ENCODE data around the gene CPA1.

The CPA1 gene

DNA sequence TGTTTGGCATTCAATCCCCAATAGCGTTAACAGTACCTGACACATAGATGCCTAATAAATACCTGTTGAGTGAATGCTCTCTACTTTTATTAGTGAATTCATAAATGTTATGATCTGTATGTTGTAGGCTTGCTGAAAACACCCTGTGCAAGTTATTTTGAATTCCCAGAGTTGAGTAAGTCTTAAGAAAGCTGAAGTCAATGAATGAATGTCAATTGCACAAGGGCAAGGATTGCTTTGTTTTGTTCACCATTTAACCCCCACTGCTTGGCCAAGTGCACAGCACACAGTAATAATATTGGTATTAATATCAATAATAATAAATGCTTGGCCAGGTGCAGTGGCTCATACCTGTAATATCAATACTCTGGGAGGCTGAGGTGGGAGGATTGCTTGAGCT is 10.2 kb downstream of the CPA1 start:
- H3K4me1 ChIP-seq (ENCODE audit: control insufficient read depth in 1 of 2, insufficient read depth in 1 of 2, low read depth in 1 of 2, low read length in 1 of 2) = no peaks in the 10 kb centered on the region
- H3K27me3 ChIP-seq = peaks cover 40% of the 10 kb centered on the region
- H3K4me3 ChIP-seq (ENCODE audit: low read depth in 1 of 2, low read length in 1 of 2) = no peak overlapping the region
- H3K36me3 ChIP-seq = no peaks in the 10 kb centered on the region
- TF ChIP-seq CTCF (IDR thresholded peaks at IDR 0.05) = no peak
- H3K27ac ChIP-seq = no peak overlapping the region
- H3K9me3 ChIP-seq = no peaks in the 10 kb centered on the region

GRCh38 chr7:130393101-130393561 is 12.8 kb downstream of the CPA1 start:
- Histone ChIP-seq H3K4me1 (ENCODE audit: control insufficient read depth in 1 of 2, insufficient read depth in 1 of 2, low read depth in 1 of 2, low read length in 1 of 2) (peaks cover 5 to 6% of the 10 kb centered on the region in 2 experiments), H3K27me3 (peaks cover 55% of the 10 kb centered on the region), H3K36me3 (no peaks in the 10 kb centered on the region), H3K27ac (no peak overlapping the region), H3K9me3 (no peaks in the 10 kb centered on the region), H3K4me3 (ENCODE audit: low read depth in 1 of 2, low read length in 1 of 2) (no peak overlapping the region)
- TF ChIP-seq CTCF (IDR thresholded peaks at IDR 0.05) = no peak

DNA sequence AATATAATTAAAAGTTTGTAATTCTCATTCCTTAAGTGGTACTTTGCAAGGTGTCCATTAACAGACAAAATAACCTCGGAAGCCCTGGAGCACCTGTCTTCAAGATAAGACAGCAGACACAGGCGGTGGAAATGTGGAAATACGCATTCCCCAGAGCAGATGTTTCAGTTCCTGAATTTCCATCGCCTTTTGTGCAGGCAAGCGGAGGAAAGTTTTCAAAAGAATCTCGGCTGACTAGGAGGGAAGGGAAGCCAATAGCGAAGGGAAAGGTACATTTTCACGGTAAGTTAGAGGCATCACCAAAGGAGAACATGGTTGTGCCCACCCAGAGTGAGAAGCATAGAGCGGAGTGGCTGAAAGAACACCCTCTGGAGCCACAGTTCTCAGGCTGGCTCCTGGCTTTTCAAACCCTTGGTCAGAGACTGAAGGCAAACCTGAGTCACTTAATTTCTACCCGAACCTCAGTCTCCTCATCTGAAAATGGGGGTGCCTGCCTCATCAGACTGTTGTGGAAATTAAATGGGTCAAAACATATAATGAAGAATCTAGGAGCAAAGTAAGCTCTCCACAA is 13.6 kb downstream of the CPA1 start:
- Histone ChIP-seq H3K4me3 (ENCODE audit: low read depth in 1 of 2, low read length in 1 of 2) (no peak overlapping the region), H3K27ac (no peak overlapping the region), H3K4me1 (ENCODE audit: control insufficient read depth in 1 of 2, insufficient read depth in 1 of 2, low read depth in 1 of 2, low read length in 1 of 2) (peaks cover 13% of the 10 kb centered on the region in 2 experiments), H3K36me3 (no peaks in the 10 kb centered on the region), H3K9me3 (no peaks in the 10 kb centered on the region), H3K27me3 (peaks cover 55% of the 10 kb centered on the region)
- TF ChIP-seq CTCF (IDR thresholded peaks at IDR 0.05) = no peak

DNA sequence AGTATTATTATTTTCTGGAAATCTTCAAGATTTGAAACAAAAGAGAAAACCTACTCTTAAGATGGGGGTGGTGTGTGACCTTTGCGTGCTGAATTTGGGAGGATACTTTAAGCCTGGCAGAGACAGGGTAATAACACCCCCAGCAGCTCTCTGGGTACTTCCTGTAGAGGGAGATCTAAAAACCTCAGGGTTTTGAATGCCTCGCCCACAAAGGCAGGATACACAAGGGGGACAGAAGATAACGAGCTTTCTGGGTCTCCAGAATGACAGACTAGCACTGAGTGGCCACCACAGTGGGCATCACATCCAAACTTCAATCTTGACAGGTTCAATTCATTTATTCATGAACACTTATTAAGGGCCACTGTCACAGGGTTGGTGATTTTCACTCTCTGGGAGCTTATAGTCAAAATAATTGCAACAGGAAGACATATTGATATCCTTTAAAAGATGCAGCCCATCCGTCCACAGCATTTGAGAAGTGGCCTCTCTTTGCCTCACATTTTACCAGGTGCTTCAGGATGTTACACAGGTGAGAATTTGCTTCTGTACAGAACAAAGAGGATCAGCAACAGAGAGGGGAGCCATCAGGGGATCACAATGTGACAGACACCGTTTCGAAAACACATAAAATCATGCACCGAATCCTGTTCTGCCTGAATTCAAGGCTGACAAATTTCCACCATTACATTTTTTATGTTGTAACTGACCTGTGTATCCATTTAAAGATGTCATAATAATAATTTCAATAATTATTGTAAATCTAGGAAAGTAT is 14.3 kb downstream of the CPA1 start:
- Histone ChIP-seq H3K4me1 (ENCODE audit: control insufficient read depth in 1 of 2, insufficient read depth in 1 of 2, low read depth in 1 of 2, low read length in 1 of 2) (peaks cover 13 to 14% of the 10 kb centered on the region in 2 experiments), H3K27ac (no peak overlapping the region)
- TF ChIP-seq CTCF (IDR thresholded peaks at IDR 0.05) = no peak

GRCh38 chr7:130395421-130395820 is 15.1 kb downstream of the CPA1 start:
- peaks cover 13 to 14% of the 10 kb centered on the region in 2 experiments for H3K4me1 ChIP-seq (ENCODE audit: control insufficient read depth in 1 of 2, insufficient read depth in 1 of 2, low read depth in 1 of 2, low read length in 1 of 2)

More for the DNA sequence above, 14.3 kb downstream of the CPA1 start:
- Histone ChIP-seq H3K4me3 (ENCODE audit: low read depth in 1 of 2, low read length in 1 of 2) (no peak overlapping the region), H3K27me3 (peaks cover 55% of the 10 kb centered on the region), H3K36me3 (no peaks in the 10 kb centered on the region), H3K9me3 (no peaks in the 10 kb centered on the region)

More at GRCh38 chr7:130395421-130395820, 15.1 kb downstream of the CPA1 start:
- Histone ChIP-seq H3K27me3 (peaks cover 55% of the 10 kb centered on the region), H3K36me3 (no peaks in the 10 kb centered on the region), H3K27ac (no peak overlapping the region), H3K4me3 (ENCODE audit: low read depth in 1 of 2, low read length in 1 of 2) (no peak overlapping the region), H3K9me3 (no peaks in the 10 kb centered on the region)
- TF ChIP-seq CTCF (IDR thresholded peaks at IDR 0.05) = no peak

Data from neutrophil (primary cell).